HG02938 (cell line): ENCODE data around the gene SULT1A1.

Experiments
- ATAC-seq: cut with Tn5 transposase; IDR thresholded peaks from one replicate; pipeline ENCODE4 v1.9.1; 2021; ENCODE audit warnings: mild to moderate bottlenecking, moderate library complexity; ENCODE audit not compliant: unreplicated experiment

SULT1A1 gene

GRCh38 chr16:28561557-28562187 lies 48.2 kb downstream of the SULT1A1 start:
- ATAC-seq = no peak

GRCh38 chr16:28558456-28558855 lies 51.4 kb downstream of the SULT1A1 start:
- ATAC-seq = no peak

GRCh38 chr16:28556914-28557320 lies 52.9 kb downstream of the SULT1A1 start:
- no peak for ATAC-seq

GRCh38 chr16:28555561-28555960 lies 54.3 kb downstream of the SULT1A1 start:
- no peak for ATAC-seq
